H1 (cell line): ENCODE measurements around the gene NEUROD4. TPM values are rescaled to one million over a fixed set of nuclear protein-coding genes. Genes with fewer than 3 reads are reported as not detected.

Experiments used
- CTCF ChIA-PET: fragments of 300-600 bp; sonication (Branson Sonifier 250); formaldehyde crosslinking; loops from one replicate; lab custom pipeline; 2021; ENCODE audit not compliant: partially characterized antibody; lab: Charles Lee
- POLR2A ChIA-PET: fragments of 300-600 bp; sonication (Branson Sonifier 250); formaldehyde crosslinking; loops from one replicate; lab custom pipeline; 2021; ENCODE audit warnings: inconsistent platforms; ENCODE audit not compliant: partially characterized antibody; lab: Charles Lee
- DNase-seq, 2 experiments: peaks; one replicate each; pipeline versions ENCODE4 v3.0.0 to v3.0.0-alpha.2; 2010 to 2022; ENCODE audit warnings: low spot score in 2 of 2, low read depth in 1 of 2, mixed read lengths in 1 of 2
- FAIRE-seq: peaks from 2 replicates; lab custom pipeline; 2011; peaks lifted over from hg19 to GRCh38; lab: Jason Lieb, UNC
- H2AFZ ChIP-seq: 2 replicates; pipeline ENCODE4 v1.8.1; 2012; ENCODE audit warnings: low read length, inconsistent platforms
- H2AK5ac ChIP-seq: 2 replicates; pipeline ENCODE4 v1.6.1; 2013; ENCODE audit warnings: low read depth, low read length
- H2BK120ac ChIP-seq: replicated peaks from 2 replicates; pipeline ENCODE3; 2013; ENCODE audit warnings: low read depth, low read length, inconsistent platforms
- H2BK12ac ChIP-seq: 2 replicates; pipeline ENCODE4 v1.6.1; 2013; ENCODE audit warnings: low read depth, low read length
- H2BK15ac ChIP-seq: 2 replicates; pipeline ENCODE4 v1.6.1; 2013; ENCODE audit warnings: low read length
- H2BK20ac ChIP-seq: 2 replicates; pipeline ENCODE4 v1.6.1; 2013; ENCODE audit warnings: low read length
- H2BK5ac ChIP-seq: 2 replicates; pipeline ENCODE4 v1.6.1; 2013; ENCODE audit warnings: low read depth, low read length
- H3K14ac ChIP-seq: 2 replicates; pipeline ENCODE4 v1.6.1; 2013; ENCODE audit warnings: inconsistent platforms; ENCODE audit not compliant: insufficient read length
- H3K18ac ChIP-seq: 2 replicates; pipeline ENCODE4 v1.6.1; 2013; ENCODE audit warnings: low read length; ENCODE audit errors: extremely low read depth
- H3K23ac ChIP-seq: 2 replicates; pipeline ENCODE4 v1.6.1; 2013; ENCODE audit warnings: inconsistent platforms; ENCODE audit not compliant: insufficient read length
- H3K23me2 ChIP-seq: 2 replicates; pipeline ENCODE4 v1.6.1; 2013; ENCODE audit warnings: low read depth, low read length
- H3K27ac ChIP-seq: 2 replicates; pipeline ENCODE4 v1.6.1; 2011; ENCODE audit warnings: low read depth, low read length, inconsistent platforms
- H3K27me3 ChIP-seq, 4 experiments: replicated peaks in 1 of 4; 1 replicate in 1 of 4; 2 replicates in 3 of 4; pipeline versions ENCODE4 v1.6.1 to v1.8.1; 2011 to 2013; ENCODE audit warnings: low read length in 3 of 4, mild to moderate bottlenecking in 3 of 4, inconsistent platforms in 2 of 4, mixed read lengths in 2 of 4, moderate library complexity in 1 of 4; ENCODE audit not compliant: control insufficient read depth in 3 of 4, insufficient read depth in 3 of 4; ENCODE audit errors: extremely low read depth in 1 of 4
- H3K36me3 ChIP-seq, 4 experiments: 2 replicates each; pipeline versions ENCODE4 v1.6.1 to v1.8.1; 2011 to 2013; ENCODE audit warnings: mild to moderate bottlenecking in 4 of 4, low read length in 3 of 4, moderate library complexity in 2 of 4, control low read depth in 1 of 4, inconsistent platforms in 1 of 4; ENCODE audit not compliant: insufficient read depth in 4 of 4, control insufficient read depth in 2 of 4
- H3K4ac ChIP-seq: replicated peaks from 2 replicates; pipeline ENCODE3; 2013; ENCODE audit warnings: low read length, low read depth, mixed read lengths, inconsistent platforms; ENCODE audit not compliant: insufficient read length
- H3K4me1 ChIP-seq, 4 experiments: replicated peaks in 1 of 4; 1 replicate in 1 of 4; 2 replicates in 3 of 4; pipeline versions ENCODE4 v1.6.1 to v1.8.1; 2011 to 2013; ENCODE audit warnings: low read length in 3 of 4, inconsistent platforms in 2 of 4, mixed read lengths in 1 of 4; ENCODE audit not compliant: insufficient read depth in 4 of 4, control insufficient read depth in 3 of 4
- H3K4me2 ChIP-seq, 2 experiments: 2 replicates each; pipeline versions ENCODE4 v1.6.1 to v1.8.1; 2011 to 2013; ENCODE audit warnings: low read depth in 2 of 2, low read length in 2 of 2, control low read depth in 1 of 2, inconsistent platforms in 1 of 2, mild to moderate bottlenecking in 1 of 2; ENCODE audit not compliant: insufficient read depth in 1 of 2
- H3K4me3 ChIP-seq, 4 experiments: fragments of 200-600, 300-600 bp in 1 of 4; sonication (generic), shearing (Covaris generic), sonication (Bioruptor Twin) in 1 of 4; 2 replicates each; pipeline versions ENCODE4 v1.5.1 to v1.8.1; 2011 to 2016; ENCODE audit warnings: low read length in 4 of 4, low read depth in 3 of 4, control low read depth in 2 of 4, inconsistent platforms in 2 of 4, mild to moderate bottlenecking in 2 of 4, mixed read lengths in 1 of 4, moderate library complexity in 1 of 4; ENCODE audit not compliant: insufficient read depth in 2 of 4; ENCODE audit errors: extremely low read depth in 1 of 4
- H3K56ac ChIP-seq: replicated peaks from 2 replicates; pipeline ENCODE3; 2013; ENCODE audit warnings: low read depth, mild to moderate bottlenecking, mixed read lengths, low read length, inconsistent platforms; ENCODE audit not compliant: insufficient read length
- H3K79me1 ChIP-seq: 2 replicates; pipeline ENCODE4 v1.6.1; 2013; ENCODE audit warnings: low read depth, low read length, control low read depth
- H3K79me2 ChIP-seq, 2 experiments: 2 replicates each; pipeline versions ENCODE4 v1.6.1 to v1.8.1; 2012 to 2013; ENCODE audit warnings: low read length in 2 of 2, mild to moderate bottlenecking in 2 of 2, inconsistent platforms in 1 of 2; ENCODE audit not compliant: insufficient read depth in 2 of 2, control insufficient read depth in 1 of 2
- H3K9ac ChIP-seq, 4 experiments: replicated peaks in 1 of 4; 1 replicate in 1 of 4; 2 replicates in 3 of 4; pipeline versions ENCODE4 v1.6.1 to v1.8.1; 2011 to 2013; ENCODE audit warnings: low read depth in 3 of 4, low read length in 3 of 4, control low read depth in 2 of 4, mild to moderate bottlenecking in 2 of 4, moderate library complexity in 2 of 4, inconsistent platforms in 1 of 4; ENCODE audit errors: extremely low read depth in 1 of 4
- H3K9me3 ChIP-seq, 2 experiments: 2 replicates each; pipeline versions ENCODE4 v1.6.1 to v1.8.1; 2012 to 2013; ENCODE audit warnings: mild to moderate bottlenecking in 2 of 2, moderate library complexity in 2 of 2, control low read depth in 1 of 2, inconsistent platforms in 1 of 2, low read depth in 1 of 2, low read length in 1 of 2, mixed read lengths in 1 of 2; ENCODE audit not compliant: insufficient read depth in 2 of 2
- H4K20me1 ChIP-seq, 2 experiments: replicated peaks in 1 of 2; 2 replicates each; pipeline versions ENCODE3 to v1.8.1; 2011 to 2013; ENCODE audit warnings: inconsistent platforms in 2 of 2, low read length in 2 of 2, mild to moderate bottlenecking in 1 of 2; ENCODE audit not compliant: insufficient read depth in 2 of 2, control insufficient read depth in 1 of 2
- H4K5ac ChIP-seq: 2 replicates; pipeline ENCODE4 v1.6.1; 2013; ENCODE audit warnings: low read length, low read depth, mixed read lengths, inconsistent platforms; ENCODE audit not compliant: insufficient read length
- H4K8ac ChIP-seq: 2 replicates; pipeline ENCODE4 v1.8.0; 2013; ENCODE audit warnings: mild to moderate bottlenecking, moderate library complexity, low read length, inconsistent platforms; ENCODE audit not compliant: insufficient read depth; ENCODE audit errors: extremely low read depth
- H4K91ac ChIP-seq: replicated peaks from 2 replicates; pipeline ENCODE3; 2013; ENCODE audit warnings: low read length, mixed read lengths, inconsistent platforms; ENCODE audit not compliant: insufficient read length
- ASH2L ChIP-seq: fragments of 200-600, 300-600 bp; sonication (generic); IDR thresholded peaks from one replicate; pipeline ENCODE4 v1.7.1; 2017; ENCODE audit warnings: low read length
- BRCA1 ChIP-seq: IDR thresholded peaks from 2 replicates; pipeline ENCODE4 v1.6.1; 2012; ENCODE audit warnings: low read depth, low read length, improper control_type of control experiment
- CBX8 ChIP-seq: fragments of 300-800, 300-1000 bp; sonication (generic); IDR thresholded peaks from 2 replicates; pipeline ENCODE4 v1.7.1; 2016; ENCODE audit warnings: low read depth, low read length, borderline replicate concordance
- CEBPB ChIP-seq: IDR thresholded peaks from 2 replicates; pipeline ENCODE4 v1.6.1; 2012; ENCODE audit warnings: low read depth, low read length
- CREB1 ChIP-seq: IDR thresholded peaks from 2 replicates; pipeline ENCODE4 v1.6.1; 2012; ENCODE audit warnings: inconsistent platforms
- EP300 ChIP-seq, 2 experiments: IDR thresholded peaks; 1 replicate in 1 of 2; 2 replicates in 1 of 2; pipeline ENCODE4 v1.6.1; 2011 to 2012; ENCODE audit warnings: low read depth in 2 of 2, low read length in 2 of 2, mild to moderate bottlenecking in 2 of 2, borderline replicate concordance in 1 of 2, inconsistent platforms in 1 of 2, moderate library complexity in 1 of 2
- GABPA ChIP-seq: IDR thresholded peaks from 2 replicates; pipeline ENCODE4 v1.6.1; 2011; ENCODE audit warnings: mild to moderate bottlenecking, low read length, moderate library complexity, borderline replicate concordance; ENCODE audit not compliant: insufficient read depth
- MAFK ChIP-seq: IDR thresholded peaks from 2 replicates; pipeline ENCODE4 v1.6.1; 2012; ENCODE audit warnings: low read depth, mild to moderate bottlenecking, improper control_type of control experiment, low read length
- NANOG ChIP-seq: IDR thresholded peaks from 2 replicates; pipeline ENCODE4 v1.6.1; 2011; ENCODE audit warnings: low read length, low read depth, mild to moderate bottlenecking, inconsistent platforms; ENCODE audit not compliant: insufficient read depth, poor library complexity, severe bottlenecking
- POLR2A ChIP-seq, 2 experiments: IDR thresholded peaks; 1 replicate in 1 of 2; 2 replicates in 1 of 2; pipeline ENCODE4 v1.6.1; 2011; ENCODE audit warnings: low read depth in 2 of 2, low read length in 2 of 2, mild to moderate bottlenecking in 2 of 2; ENCODE audit errors: control extremely low read depth in 1 of 2
- POU5F1 ChIP-seq: IDR thresholded peaks from 2 replicates; pipeline ENCODE4 v1.6.1; 2011; ENCODE audit warnings: low read depth, mild to moderate bottlenecking, low read length, moderate library complexity
- SP1 ChIP-seq: IDR thresholded peaks from 2 replicates; pipeline ENCODE4 v1.6.1; 2011; ENCODE audit warnings: low read depth, low read length
- TBP ChIP-seq: IDR thresholded peaks from 2 replicates; pipeline ENCODE4 v1.6.1; 2011; ENCODE audit warnings: low read depth, low read length, improper control_type of control experiment
- YY1 ChIP-seq: IDR thresholded peaks from 2 replicates; pipeline ENCODE4 v1.6.1; 2011; ENCODE audit warnings: low read depth, mild to moderate bottlenecking, low read length
- WGBS, 2 experiments: shearing (Covaris generic) in 1 of 2; methylation state at CpG; one replicate each; pipeline versions ENCODE4 v1.1.6 to v1.1.7; 2013 to 2015; ENCODE audit warnings: low lambda C conversion rate in 2 of 2, mixed read lengths in 2 of 2, inconsistent platforms in 1 of 2, low coverage in 1 of 2, missing lambda C conversion rate in 1 of 2; ENCODE audit not compliant: insufficient replicate concordance in 2 of 2, insufficient coverage in 1 of 2, insufficient read length in 1 of 2; ENCODE audit errors: extremely low coverage in 1 of 2, missing lambda C conversion rate in 1 of 2; 5-methylcytosine and 5-hydroxymethylcytosine counted together
- polyA plus RNA-seq, 7 experiments: library from polyadenylated mRNA; depleted of rRNA in 3 of 7; stranded (reverse) in 5 of 7; unstranded in 2 of 7; fragments of >200 nt in 5 of 7; fragments of 200-250 nt in 2 of 7; gene quantifications; 1 replicate in 5 of 7; 2 replicates in 1 of 7; 4 replicates in 1 of 7; pipeline versions ENCODE4 v1.2.1 to v1.2.3, GENCODE V29; 2011 to 2013; ENCODE audit warnings: missing spikeins in 2 of 7, mixed read lengths in 2 of 7
- total RNA-seq: library from RNA; stranded (reverse); fragmentation: NEBNext Ultra II Directional; extraction: Animal tissue kit (Norgen Biotek cat#: 25700); gene quantifications from 2 replicates; pipeline ENCODE4 v1.2.1, GENCODE V29; 2021

NEUROD4 gene
- total and polyA plus RNA-seq, 2 of the 8 experiments (the other 6 are each of a cell fraction or from before 2014, with no cell fraction given) = not detected

DNA sequence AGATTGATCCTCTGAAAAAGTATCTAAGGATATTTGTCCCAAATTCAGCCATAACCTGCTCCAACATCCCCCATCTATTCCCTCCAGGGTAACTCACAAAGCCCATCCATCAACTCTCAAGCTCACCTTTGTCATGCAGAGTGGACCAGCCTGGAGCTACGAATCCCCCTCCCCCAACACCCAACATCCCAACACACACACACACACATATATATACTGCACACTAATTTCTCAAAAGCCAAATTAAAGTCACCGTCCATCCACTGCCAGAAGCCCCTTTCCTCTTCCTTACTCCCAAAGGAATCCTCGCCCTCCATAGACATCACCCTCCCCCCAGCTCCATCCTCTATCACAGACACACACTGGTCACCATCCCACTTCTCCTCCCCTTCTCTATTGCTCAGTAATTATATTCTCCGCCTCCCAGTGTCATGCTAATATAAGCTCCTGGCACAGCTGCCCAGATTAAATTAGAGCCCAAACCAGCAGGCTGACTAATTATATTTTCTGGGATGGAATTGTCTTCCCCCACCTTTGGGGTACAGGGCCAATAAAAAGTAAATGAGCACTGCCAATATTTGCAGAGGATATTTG is 21.7 kb upstream of the NEUROD4 start:
- no peaks in the 10 kb centered on the region for H3K79me1 ChIP-seq
- ChIA-PET CTCF (interaction anchor here (0.6 to 13.9 kb wide), 19 partner anchors 9 to 1260 kb away, joined by 3 to 627 read pairs (median 4); partner anchors contain the start of genes ANKRD52 and NEUROD4), POLR2A (interaction anchor here (0.7 to 3.8 kb wide), 5 partner anchors 12 to 70 kb away, joined by 3 to 12 read pairs (median 5); partner anchors contain the start of gene NEUROD4)
- FAIRE-seq (peak; percentile 78), DNase-seq (no peak)
- H3K56ac ChIP-seq = no peak overlapping the region
- no peaks in the 10 kb centered on the region for H3K36me3 ChIP-seq
- H4K20me1 ChIP-seq = no peaks in the 10 kb centered on the region
- peak overlapping the region; percentile 91; the same call in 1 of the 2 replicates for H2BK20ac ChIP-seq
- H3K4me3 ChIP-seq = peak overlapping the region in 2 of 4 experiments; percentile 12 to 13; a peak in 2 of 8 replicates
- H3K23me2 ChIP-seq = no peaks in the 10 kb centered on the region; the same call in 1 of the 2 replicates
- H4K91ac ChIP-seq = peak overlapping the region; percentile 45
- H3K9ac ChIP-seq = no peak overlapping the region
- H3K4ac ChIP-seq = no peak overlapping the region
- peak overlapping the region; percentile 56; the same call in 1 of the 2 replicates for H2BK12ac ChIP-seq
- 58% methylated on average over 4 of the region's 4 CpGs; no CpG with 5 or more reads in 1 of the 2 experiments for whole genome bisulfite sequencing, 2 experiments
- peak overlapping the region; percentile 64 for H3K27ac ChIP-seq
- no peak overlapping the region for H3K14ac ChIP-seq
- peaks cover 3 to 15% (median 11%) of the 10 kb centered on the region in 4 experiments; a peak in 5 of 7 replicates for H3K4me1 ChIP-seq
- H3K27me3 ChIP-seq = no peaks in the 10 kb centered on the region
- H4K8ac ChIP-seq = no peak overlapping the region
- peak overlapping the region; percentile 91 for H3K18ac ChIP-seq
- H2BK120ac ChIP-seq = no peak overlapping the region
- H2AFZ ChIP-seq = no peak overlapping the region
- no peak overlapping the region for H2BK15ac ChIP-seq
- H3K23ac ChIP-seq = no peak overlapping the region
- no peak overlapping the region for H2AK5ac ChIP-seq
- no peaks in the 10 kb centered on the region for H3K9me3 ChIP-seq
- peak overlapping the region; percentile 20 for H4K5ac ChIP-seq
- peak overlapping the region; percentile 53 for H3K4me2 ChIP-seq
- no peaks in the 10 kb centered on the region for H3K79me2 ChIP-seq
- peak overlapping the region; percentile 80; the same call in 1 of the 2 replicates for H2BK5ac ChIP-seq
- TF ChIP-seq BRCA1 = no peak
- TF ChIP-seq CEBPB = no peak
- TF ChIP-seq NANOG = peak; percentile 84
- peak; percentile 96 for TF ChIP-seq POU5F1
- TF ChIP-seq CBX8 = no peak
- 0 out of 2 replicates have a peak, but pooled peaks have one; percentile 12 for TF ChIP-seq YY1
- TF ChIP-seq CREB1 = no peak
- TF ChIP-seq POLR2A (IDR thresholded peaks at IDR 0.05; ENCODE audit: control extremely low read depth in 1 of 2, low read depth in 2 of 2, low read length in 2 of 2) = no peak
- no peak for TF ChIP-seq TBP
- no peak for TF ChIP-seq MAFK
- peak; percentile 94 for TF ChIP-seq ASH2L
- TF ChIP-seq SP1 = peak; percentile 47; the same call in 1 of the 2 replicates
- TF ChIP-seq EP300 (IDR thresholded peaks at IDR 0.05; ENCODE audit: borderline replicate concordance in 1 of 2, low read depth in 2 of 2, low read length in 2 of 2) = no peak
- no peak for TF ChIP-seq GABPA
